Left hindlimb (tissue), 1 donor: ENCODE data around the gene MDH1.
"Not testable (repeated sequence)": the region's sequence is repeated elsewhere in the genome, so short reads cannot be mapped to it uniquely, and the experiment has no call there.

Experiments
- DNase-seq: peaks from one replicate; pipeline ENCODE4 v3.0.0-alpha.2; 2018

The MDH1 gene

GRCh38 chr2:63588385-63589147, at the start of gene MDH1, which contains the start of gene WDPCP:
Gene MDH1 (plus strand): TSS chr2:63588963. CDS start chr2:63589044, 81 bp downstream.
Gene WDPCP (minus strand): TSS chr2:63588477. CDS start chr2:63588271, 206 bp downstream.
- DNase-seq, result peak; percentile 97

- DNase-seq, result no peak
Observed at GRCh38 chr2:63539416-63540162, 49.2 kb upstream of the MDH1 start.

- DNase-seq, result no peak
Observed at GRCh38 chr2:63544017-63544627, 44.6 kb upstream of the MDH1 start.

- DNase-seq, result no peak
Observed at GRCh38 chr2:63545023-63545422, 43.7 kb upstream of the MDH1 start.

- no peak for DNase-seq
Observed at GRCh38 chr2:63553049-63553448, 35.7 kb upstream of the MDH1 start.

- no peak for DNase-seq
Observed at GRCh38 chr2:63555299-63555698, 33.5 kb upstream of the MDH1 start.

- no peak for DNase-seq
Observed at GRCh38 chr2:63555931-63556330, 32.8 kb upstream of the MDH1 start.

GRCh38 chr2:63557819-63558218, 30.9 kb upstream of the MDH1 start:
- not testable (repeated sequence) for DNase-seq

- not testable (repeated sequence) for DNase-seq
Observed at GRCh38 chr2:63558922-63559321, 29.8 kb upstream of the MDH1 start.

GRCh38 chr2:63562751-63563150, 26.0 kb upstream of the MDH1 start:
- no peak for DNase-seq

- DNase-seq, result no peak
Observed at GRCh38 chr2:63569740-63570139, 19.0 kb upstream of the MDH1 start.

- DNase-seq, result no peak
Observed at GRCh38 chr2:63571291-63571690, 17.5 kb upstream of the MDH1 start.

- no peak for DNase-seq
Observed at GRCh38 chr2:63572001-63572400, 16.8 kb upstream of the MDH1 start.

GRCh38 chr2:63573026-63573425, 15.7 kb upstream of the MDH1 start:
- DNase-seq, result not testable (repeated sequence)

GRCh38 chr2:63573726-63574345, 14.9 kb upstream of the MDH1 start:
- not testable (repeated sequence) for DNase-seq

- DNase-seq, result no peak
Observed at GRCh38 chr2:63576546-63576945, 12.2 kb upstream of the MDH1 start.

- no peak for DNase-seq
Observed at GRCh38 chr2:63578767-63579166, 10.0 kb upstream of the MDH1 start.

- DNase-seq, result no peak
Observed at GRCh38 chr2:63580651-63581297, 8.0 kb upstream of the MDH1 start.

- DNase-seq, result no peak
Observed at GRCh38 chr2:63581298-63581961, 7.3 kb upstream of the MDH1 start.

GRCh38 chr2:63582873-63583272, 5.9 kb upstream of the MDH1 start:
- no peak for DNase-seq

GRCh38 chr2:63587814-63588384, 864 bp upstream of the MDH1 start:
- no peak for DNase-seq
